GM12873 (cell line): ENCODE data around the gene WDFY4.

Source experiments
- TF ChIP-seq, protein P1 (sequence below): IDR thresholded peaks from 2 replicates; pipeline ENCODE4 v1.5.1; 2012; ENCODE audit warnings: low read depth, mild to moderate bottlenecking, moderate library complexity, low read length, control low read depth; ENCODE audit not compliant: insufficient read depth; ENCODE audit errors: missing control alignments

WDFY4 gene

GRCh38 chr10:48935577-48935976, 250.9 kb downstream of the WDFY4 start:
- TF ChIP-seq, protein P1, sequence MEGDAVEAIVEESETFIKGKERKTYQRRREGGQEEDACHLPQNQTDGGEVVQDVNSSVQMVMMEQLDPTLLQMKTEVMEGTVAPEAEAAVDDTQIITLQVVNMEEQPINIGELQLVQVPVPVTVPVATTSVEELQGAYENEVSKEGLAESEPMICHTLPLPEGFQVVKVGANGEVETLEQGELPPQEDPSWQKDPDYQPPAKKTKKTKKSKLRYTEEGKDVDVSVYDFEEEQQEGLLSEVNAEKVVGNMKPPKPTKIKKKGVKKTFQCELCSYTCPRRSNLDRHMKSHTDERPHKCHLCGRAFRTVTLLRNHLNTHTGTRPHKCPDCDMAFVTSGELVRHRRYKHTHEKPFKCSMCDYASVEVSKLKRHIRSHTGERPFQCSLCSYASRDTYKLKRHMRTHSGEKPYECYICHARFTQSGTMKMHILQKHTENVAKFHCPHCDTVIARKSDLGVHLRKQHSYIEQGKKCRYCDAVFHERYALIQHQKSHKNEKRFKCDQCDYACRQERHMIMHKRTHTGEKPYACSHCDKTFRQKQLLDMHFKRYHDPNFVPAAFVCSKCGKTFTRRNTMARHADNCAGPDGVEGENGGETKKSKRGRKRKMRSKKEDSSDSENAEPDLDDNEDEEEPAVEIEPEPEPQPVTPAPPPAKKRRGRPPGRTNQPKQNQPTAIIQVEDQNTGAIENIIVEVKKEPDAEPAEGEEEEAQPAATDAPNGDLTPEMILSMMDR, result no peak

GRCh38 chr10:48937796-48938195, 253.1 kb downstream of the WDFY4 start:
- TF ChIP-seq, protein P1, result no peak

DNA sequence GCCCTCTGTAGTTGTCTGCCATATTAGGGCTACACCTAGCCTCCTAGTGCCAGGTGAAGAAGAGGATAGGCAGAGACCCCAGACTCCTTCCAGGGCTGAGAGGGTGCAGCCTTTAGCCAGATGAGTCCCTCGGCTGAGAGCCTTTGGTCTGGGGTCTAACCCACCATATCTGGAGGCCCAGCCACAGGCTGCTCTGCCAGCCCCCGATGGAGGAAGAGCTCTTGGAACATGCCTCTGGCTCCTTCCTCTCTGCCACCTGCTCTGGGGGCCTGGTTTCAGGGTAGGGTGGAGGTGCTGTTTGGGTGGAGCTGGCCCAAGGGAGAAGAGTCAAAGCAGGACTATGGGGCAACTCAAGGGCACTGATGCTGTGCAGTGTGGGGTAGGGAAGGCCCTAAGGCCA, 253.6 kb downstream of the WDFY4 start:
- TF ChIP-seq, protein P1, result no peak

- TF ChIP-seq, protein P1, result no peak
Measured at GRCh38 chr10:48938990-48939536, 254.4 kb downstream of the WDFY4 start.

GRCh38 chr10:48939790-48940325, 255.2 kb downstream of the WDFY4 start, which contains the start of gene LRRC18:
LRRC18 (minus strand) TSS chr10:48939840; CDS start chr10:48914155, 25,685 bp downstream.
- TF ChIP-seq, protein P1, result no peak

DNA sequence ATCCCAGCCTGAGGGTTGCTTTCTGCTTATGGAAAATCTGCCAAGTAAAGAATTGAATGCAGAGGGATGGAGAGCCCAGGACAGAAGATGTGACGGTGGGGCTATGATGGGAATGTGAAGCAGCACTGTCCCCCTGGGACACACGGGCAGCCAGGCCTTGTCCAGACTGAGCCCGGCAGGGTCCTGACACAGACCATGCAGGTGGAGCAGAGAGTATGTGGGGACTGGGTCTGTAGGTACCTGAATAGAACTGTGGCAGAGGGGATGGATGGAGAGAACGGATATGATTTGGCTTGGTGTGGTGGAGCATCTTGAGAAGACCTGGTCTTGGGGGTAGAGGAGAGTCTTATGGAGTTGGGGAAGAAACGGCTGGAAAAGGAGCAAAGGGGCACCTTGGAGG, 255.7 kb downstream of the WDFY4 start:
- TF ChIP-seq, protein P1, result no peak

DNA sequence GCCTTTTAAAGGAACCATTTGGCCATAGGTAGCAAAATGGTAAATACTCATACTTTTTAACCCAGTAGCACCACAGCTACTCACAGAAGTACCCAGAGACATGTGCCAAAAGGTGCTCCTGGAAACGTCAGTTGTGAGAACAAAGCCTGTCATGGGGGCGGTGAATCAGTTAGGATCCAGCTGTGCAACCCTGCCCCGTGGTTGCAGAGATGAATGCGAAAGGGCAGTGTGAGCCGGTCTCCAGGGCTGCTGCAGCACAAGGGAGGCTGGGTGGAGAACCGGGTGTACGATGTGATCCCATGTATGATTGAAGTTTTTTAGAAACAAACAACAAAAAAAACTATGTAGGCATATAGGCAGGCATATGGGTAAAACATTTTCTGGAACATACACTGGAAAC, 256.3 kb downstream of the WDFY4 start:
- TF ChIP-seq, protein P1, result no peak
